ENCODE data around the gene IDI1.

DNA sequence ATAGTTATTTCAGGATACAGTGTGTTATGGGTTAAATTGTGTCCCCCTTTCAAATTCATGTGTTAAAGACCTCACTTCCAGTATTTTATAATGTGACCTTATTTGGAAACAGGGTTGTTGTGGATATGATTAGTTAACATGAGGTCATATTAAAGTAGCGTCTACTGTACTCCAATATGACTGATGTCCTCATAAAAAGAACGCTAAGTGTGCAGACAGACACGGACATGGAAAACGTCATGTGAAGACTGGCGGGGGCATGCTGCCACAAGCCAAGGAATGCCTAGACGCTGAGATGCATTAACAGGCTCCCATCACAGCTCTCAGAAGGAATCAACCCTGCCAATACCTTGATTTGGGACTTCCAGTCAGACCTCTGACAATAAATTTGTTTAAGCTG lies 5.8 kb upstream of the IDI1 start:
- TF ChIP-seq, protein P1, sequence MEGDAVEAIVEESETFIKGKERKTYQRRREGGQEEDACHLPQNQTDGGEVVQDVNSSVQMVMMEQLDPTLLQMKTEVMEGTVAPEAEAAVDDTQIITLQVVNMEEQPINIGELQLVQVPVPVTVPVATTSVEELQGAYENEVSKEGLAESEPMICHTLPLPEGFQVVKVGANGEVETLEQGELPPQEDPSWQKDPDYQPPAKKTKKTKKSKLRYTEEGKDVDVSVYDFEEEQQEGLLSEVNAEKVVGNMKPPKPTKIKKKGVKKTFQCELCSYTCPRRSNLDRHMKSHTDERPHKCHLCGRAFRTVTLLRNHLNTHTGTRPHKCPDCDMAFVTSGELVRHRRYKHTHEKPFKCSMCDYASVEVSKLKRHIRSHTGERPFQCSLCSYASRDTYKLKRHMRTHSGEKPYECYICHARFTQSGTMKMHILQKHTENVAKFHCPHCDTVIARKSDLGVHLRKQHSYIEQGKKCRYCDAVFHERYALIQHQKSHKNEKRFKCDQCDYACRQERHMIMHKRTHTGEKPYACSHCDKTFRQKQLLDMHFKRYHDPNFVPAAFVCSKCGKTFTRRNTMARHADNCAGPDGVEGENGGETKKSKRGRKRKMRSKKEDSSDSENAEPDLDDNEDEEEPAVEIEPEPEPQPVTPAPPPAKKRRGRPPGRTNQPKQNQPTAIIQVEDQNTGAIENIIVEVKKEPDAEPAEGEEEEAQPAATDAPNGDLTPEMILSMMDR (IDR thresholded peaks at IDR 0.05), result no peak
- TF ChIP-seq POLR2A (IDR thresholded peaks at IDR 0.05), result no peak
